GM21576 (cell line): ENCODE measurements around the gene FSTL1.

Experiments used
- ATAC-seq: cut with Tn5 transposase; IDR thresholded peaks from one replicate; pipeline ENCODE4 v1.9.1; 2021; ENCODE audit warnings: mild to moderate bottlenecking, moderate library complexity; ENCODE audit not compliant: unreplicated experiment

The FSTL1 gene

DNA sequence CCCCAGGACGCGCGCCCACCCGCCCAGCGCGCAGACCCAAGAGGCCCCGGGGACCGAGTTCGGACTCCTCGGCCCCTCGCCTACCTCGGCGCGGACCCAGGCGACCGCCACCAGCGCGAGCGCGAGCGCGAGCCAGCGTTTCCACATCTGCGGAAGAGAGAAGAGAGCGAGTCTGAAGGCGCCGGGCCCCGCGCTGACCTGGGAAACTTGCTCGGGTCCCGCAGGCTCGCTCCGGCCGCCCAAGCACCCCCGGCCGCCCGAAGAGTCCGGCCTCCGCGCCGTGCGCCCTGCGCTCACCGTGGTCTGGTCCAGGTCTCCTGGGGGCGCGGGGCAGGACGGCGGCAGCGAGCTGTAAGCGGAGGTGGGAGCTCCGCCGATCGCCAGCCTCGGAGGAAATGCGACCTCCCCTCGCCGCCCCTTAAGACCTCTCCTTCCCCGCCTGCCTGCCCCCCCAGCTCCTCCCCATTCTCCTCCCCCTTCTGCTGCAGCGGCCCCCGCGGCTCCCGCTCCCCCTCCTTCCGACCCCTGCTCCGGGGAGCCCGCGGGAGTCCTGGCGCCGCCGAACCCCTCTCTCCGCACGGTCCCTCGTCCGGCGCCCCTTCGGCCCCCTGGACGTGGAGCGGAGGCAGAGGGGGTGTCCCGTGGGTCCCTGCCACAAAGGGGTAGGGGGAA lies at the start of gene FSTL1:
Gene FSTL1, minus strand, starts transcription at position 393 of the 672 bp plus-strand sequence. Its CDS starts 246 bp downstream, at position 147.
- no peak for ATAC-seq

- ATAC-seq, result no peak
Observed at GRCh38 chr3:120498556-120499346, 48.0 kb upstream of the FSTL1 start.

- ATAC-seq, result no peak
Observed at GRCh38 chr3:120497818-120498217, 47.0 kb upstream of the FSTL1 start.

GRCh38 chr3:120497336-120497735 lies 46.5 kb upstream of the FSTL1 start:
- no peak for ATAC-seq

GRCh38 chr3:120496278-120497002 lies 45.6 kb upstream of the FSTL1 start:
- no peak for ATAC-seq

GRCh38 chr3:120495809-120496208 lies 45.0 kb upstream of the FSTL1 start:
- ATAC-seq, result no peak

GRCh38 chr3:120492103-120492502 lies 41.3 kb upstream of the FSTL1 start:
- no peak for ATAC-seq

- no peak for ATAC-seq
Observed at GRCh38 chr3:120489421-120489820, 38.6 kb upstream of the FSTL1 start.

DNA sequence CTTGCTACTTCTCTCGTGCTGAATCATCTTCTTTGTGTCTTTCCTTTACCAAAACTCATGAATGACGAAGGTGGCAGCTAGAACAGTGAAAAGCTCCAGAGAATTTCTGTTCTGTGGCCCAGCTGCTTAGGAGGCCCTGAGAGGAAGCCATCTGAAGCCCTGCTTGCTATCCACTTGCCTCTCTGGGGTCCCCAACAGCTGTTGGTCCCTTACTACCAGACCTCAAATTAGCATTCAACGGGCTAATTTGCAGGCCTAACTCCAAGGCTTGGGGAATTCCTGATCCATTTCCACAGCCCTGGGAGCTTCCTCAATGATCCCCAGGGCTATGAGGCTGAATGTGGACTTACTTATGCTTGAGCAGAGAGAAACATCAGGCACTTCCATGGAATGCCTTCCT lies 37.5 kb upstream of the FSTL1 start:
- no peak for ATAC-seq

DNA sequence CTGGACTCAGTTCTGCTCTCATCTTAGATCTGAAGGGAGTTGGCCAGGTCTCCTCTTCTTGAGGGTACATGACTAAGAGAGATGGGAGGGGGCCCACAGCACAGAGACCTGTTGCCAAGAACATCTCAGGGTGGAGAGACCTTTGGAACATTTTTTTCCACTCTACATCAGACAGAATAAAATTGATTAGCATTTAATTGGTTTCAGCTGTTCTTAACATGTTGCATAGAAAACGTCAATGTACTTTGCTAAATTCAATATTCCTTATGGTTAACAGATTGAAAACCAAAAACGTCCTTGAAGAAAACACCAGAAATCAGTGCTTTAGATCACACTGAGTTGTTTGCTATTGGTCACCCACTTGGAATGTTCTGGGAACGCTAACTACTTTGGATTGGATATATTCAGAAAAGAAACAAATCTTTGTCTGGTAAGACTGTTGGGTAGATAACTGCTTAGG lies 36.4 kb upstream of the FSTL1 start:
- no peak for ATAC-seq

DNA sequence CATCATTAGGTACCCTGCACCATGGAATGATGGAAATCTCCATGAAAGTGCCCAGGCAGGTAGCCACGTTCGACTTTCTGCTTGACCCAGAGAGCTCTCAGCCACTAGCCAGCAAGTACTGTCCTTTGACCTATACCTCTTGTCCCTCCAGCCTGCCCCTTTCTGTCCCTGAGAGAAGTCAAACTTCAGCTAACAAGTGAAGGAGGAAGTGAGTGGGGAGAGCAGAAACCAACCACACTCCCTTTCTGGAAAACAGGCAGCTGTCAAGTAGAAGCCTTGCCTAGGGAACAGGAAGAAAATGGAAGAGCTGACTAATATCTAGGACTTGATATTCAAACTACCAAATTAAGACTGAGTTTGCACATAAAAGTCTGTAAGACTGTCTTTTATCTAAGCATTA lies 30.3 kb upstream of the FSTL1 start:
- no peak for ATAC-seq

- no peak for ATAC-seq
Observed at GRCh38 chr3:120477781-120478180, 27.0 kb upstream of the FSTL1 start.

- ATAC-seq, result no peak
Observed at GRCh38 chr3:120475722-120476377, 25.1 kb upstream of the FSTL1 start.

- no peak for ATAC-seq
Observed at GRCh38 chr3:120473896-120474675, 23.3 kb upstream of the FSTL1 start.

DNA sequence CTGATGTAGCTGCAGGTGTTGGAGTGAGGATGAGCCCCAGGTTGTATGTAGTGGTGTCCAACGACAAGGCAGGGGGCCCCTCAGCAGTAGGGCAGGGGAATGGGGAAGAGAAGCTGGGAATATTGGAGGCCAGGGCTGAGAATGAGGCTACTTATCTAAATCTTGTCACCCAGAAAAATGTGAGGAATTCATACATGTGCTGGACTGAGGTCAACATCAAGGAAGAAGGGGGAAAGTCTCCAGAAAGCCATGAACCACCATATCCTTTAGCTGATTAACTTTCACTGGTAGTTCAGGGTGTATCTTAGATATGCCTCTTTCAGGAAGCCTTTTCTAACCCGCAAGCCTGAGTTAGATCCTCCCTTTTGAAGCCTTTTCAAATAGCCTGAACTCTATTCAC lies 22.6 kb upstream of the FSTL1 start:
- ATAC-seq, result no peak

- no peak for ATAC-seq
Observed at GRCh38 chr3:120472121-120472844, 21.5 kb upstream of the FSTL1 start.

- ATAC-seq, result no peak
Observed at GRCh38 chr3:120471643-120472042, 20.9 kb upstream of the FSTL1 start.

DNA sequence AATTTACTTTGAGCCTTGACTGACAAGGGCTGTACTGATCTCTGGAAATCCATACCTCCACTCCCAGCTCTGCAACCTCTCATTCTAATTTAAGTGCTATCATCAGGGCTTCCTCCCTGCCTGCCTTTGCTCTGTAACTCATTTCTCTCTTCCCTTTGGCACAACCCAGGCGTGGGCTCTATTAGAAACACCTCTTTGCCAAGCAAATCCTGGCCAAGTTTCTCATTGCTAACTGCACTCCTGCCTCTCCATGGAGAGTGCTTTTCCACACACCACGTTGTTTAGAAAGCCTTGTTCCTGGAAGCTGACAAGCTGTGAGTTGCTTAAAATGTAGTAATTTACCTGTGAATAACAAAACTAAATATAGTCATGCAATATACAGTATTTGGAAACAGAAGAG lies 20.1 kb upstream of the FSTL1 start:
- no peak for ATAC-seq

DNA sequence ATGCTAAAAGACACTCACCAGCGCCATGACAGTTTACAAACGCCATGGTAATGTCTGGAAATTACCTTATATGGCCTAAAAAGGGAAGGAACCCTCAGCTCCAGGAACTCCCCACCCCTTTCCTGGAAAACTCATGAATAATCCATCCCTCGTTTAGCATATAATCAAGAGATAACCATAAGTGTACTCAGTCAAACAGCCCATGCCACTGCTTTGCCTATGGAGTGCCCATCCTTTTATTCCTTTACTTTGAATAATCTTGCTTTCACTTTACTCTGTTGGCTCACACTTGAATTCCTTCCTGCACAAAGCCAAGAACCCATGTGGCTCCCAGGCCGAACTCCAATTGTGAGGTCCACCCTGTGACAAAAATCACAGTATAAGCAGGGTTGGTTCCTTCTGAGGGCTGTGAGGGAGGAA lies 19.1 kb upstream of the FSTL1 start:
- ATAC-seq, result no peak

DNA sequence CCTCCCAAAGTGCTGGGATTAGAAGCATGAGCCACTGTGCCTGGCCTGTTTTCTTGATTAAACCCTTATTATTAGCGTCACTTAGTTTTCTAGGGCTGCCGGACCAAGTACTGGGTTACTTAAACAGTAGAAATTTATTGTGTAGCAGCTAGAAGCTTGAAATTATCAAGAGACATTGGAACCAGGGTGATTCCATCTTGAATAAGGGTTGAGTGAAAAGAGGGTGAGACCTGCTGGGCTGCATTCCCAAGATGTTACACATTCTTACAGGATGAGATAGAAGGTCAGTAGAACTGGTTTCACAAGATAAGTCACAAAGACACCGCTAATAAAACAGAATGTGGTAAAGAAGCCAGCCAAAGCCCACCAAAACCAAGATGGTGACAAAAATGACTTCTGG lies 18.6 kb upstream of the FSTL1 start:
- no peak for ATAC-seq
